Activated CD4-positive, alpha-beta T cell treated with anti-CD3 and anti-CD28 coated beads for 36 hours (primary cell): Measurements from ENCODE around the gene FBXW7. TPM values are rescaled to one million over a fixed set of nuclear protein-coding genes. Genes with fewer than 3 reads are reported as not detected.
A peak's percentile ranks its signal among the peaks of the same experiment; 100 is the strongest.

ENCODE experiments used
- ATAC-seq: fragments of 200-7000 bp; cut with Tn5 transposase; one replicate; pipeline ENCODE4 v1.10.0; 2021; ENCODE audit warnings: mild to moderate bottlenecking, moderate library complexity
- CTCF ChIA-PET: fragments of 350-600 bp; sonication (Branson Sonifier 250); formaldehyde crosslinking; loops from one replicate; lab custom pipeline; 2021; ENCODE audit warnings: antibody characterized with exemption; lab: Charles Lee
- POLR2A ChIA-PET: fragments of 350-600 bp; sonication (Branson Sonifier 250); formaldehyde crosslinking; loops from one replicate; lab custom pipeline; 2021; ENCODE audit warnings: antibody characterized with exemption, inconsistent platforms; lab: Charles Lee
- DNase-seq: peaks from one replicate; pipeline ENCODE4 v3.0.0-alpha.2; 2020
- H3K27ac Mint-ChIP-seq: one replicate; pipeline ENCODE4 v1.8.0; 2021; ENCODE audit warnings: mixed read lengths
- H3K27me3 Mint-ChIP-seq: one replicate; pipeline ENCODE4 v1.8.0; 2021; ENCODE audit warnings: mixed read lengths
- H3K36me3 Mint-ChIP-seq: one replicate; pipeline ENCODE4 v1.8.0; 2021; ENCODE audit warnings: low read depth, mixed read lengths
- H3K4me1 Mint-ChIP-seq: one replicate; pipeline ENCODE4 v1.8.0; 2021; ENCODE audit warnings: mixed read lengths
- H3K4me3 Mint-ChIP-seq: one replicate; pipeline ENCODE4 v1.8.0; 2021; ENCODE audit warnings: mild to moderate bottlenecking, moderate library complexity, mixed read lengths
- H3K9me3 Mint-ChIP-seq: one replicate; pipeline ENCODE4 v1.8.0; 2021; ENCODE audit warnings: low read depth, mixed read lengths
- intact Hi-C, 2 experiments: fragments of 100-400 bp; cut with DNase I in 1 of 2; cut with micrococcal nuclease in 1 of 2; formaldehyde crosslinking; loops; one replicate each; pipeline versions ENCODE4 v1.14.2 to v1.15.1; 2022 to 2024; cut with DNase I, micrococcal nuclease
- total RNA-seq, 2 experiments: library from RNA; stranded (reverse); gene quantifications; one replicate each; pipeline ENCODE4 v1.2.3, GENCODE V29; 2021

FBXW7 gene
- total RNA-seq, 2 experiments from 2014 or later, result 29.8 to 31.6 TPM

DNA sequence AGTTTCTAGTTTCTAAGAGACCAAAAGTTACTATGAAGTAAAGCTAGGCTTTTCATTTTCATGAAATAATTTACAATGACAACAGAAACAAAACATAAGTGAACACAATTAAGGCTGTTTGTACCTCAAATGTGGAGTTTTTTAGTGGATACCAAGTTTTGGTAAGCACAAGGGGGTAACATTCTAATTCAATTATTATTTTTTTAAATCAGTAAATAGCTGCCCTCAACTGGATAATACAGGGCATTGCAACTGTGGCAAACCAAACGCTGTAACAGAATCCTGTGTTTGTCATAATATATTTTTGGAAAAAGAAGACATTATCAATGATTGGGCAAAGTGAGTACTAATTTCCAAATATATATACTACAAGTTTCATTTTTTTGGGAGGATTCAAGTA is 150.3 kb downstream of the FBXW7 start:
- ChIA-PET POLR2A (interaction anchor here (0.6 kb wide), 1 partner anchor 1259 kb away, joined by 5 read pairs; no protein-coding TSS in a partner anchor), CTCF (interaction anchor here (0.6 to 1.1 kb wide), 4 partner anchors 11 to 256 kb away, joined by 3 to 5 read pairs (median 3); no protein-coding TSS in a partner anchor)
- Mint-ChIP-seq H3K9me3 (peaks cover 2% of the 10 kb centered on the region), H3K4me1 (peaks cover 16% of the 10 kb centered on the region), H3K36me3 (peaks cover 3% of the 10 kb centered on the region), H3K27me3 (no peaks in the 10 kb centered on the region), H3K27ac (no peak overlapping the region), H3K4me3 (no peak overlapping the region)
- DNase-seq (no peak), ATAC-seq (no peak)
- intact Hi-C loops, result no loop called here

DNA sequence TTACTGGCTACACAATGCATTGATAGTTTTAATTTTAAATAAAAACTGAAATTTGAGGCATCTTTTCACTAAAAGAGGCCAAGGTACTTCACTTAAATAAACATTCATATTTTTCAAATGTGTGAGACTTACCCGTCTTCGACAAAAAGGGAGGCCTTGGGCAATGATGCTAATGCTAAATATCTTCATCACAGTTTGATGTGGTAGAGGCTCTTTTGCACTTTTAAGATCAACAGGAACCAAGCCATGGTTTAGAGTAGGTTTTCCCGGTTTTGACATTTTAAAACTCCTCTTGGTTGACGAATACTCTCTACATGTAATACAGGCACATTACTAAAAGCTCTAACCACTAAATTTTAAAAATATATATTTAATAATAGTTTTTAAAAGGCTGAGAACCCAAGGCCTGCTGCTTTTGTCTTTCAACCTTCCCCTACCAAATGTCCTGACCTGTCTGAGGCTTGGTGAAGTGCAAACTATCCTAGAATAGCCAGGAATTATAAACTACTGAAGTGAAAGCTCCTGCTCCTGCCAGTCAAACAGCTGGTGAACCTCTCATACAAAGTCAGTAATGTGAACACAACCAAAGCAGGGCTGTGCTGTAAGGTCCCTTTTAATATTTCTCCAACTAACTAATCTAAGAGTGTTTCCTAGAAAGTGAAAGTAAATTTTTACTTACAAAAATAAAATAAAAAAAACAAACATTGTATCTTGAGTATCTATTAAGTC is 153.7 kb downstream of the FBXW7 start:
- CTCF ChIA-PET, result interaction anchor here (0.6 to 1.2 kb wide), 2 partner anchors 10 to 701 kb away, joined by 4 read pairs; no protein-coding TSS in a partner anchor
- POLR2A ChIA-PET, result no interaction called here

DNA sequence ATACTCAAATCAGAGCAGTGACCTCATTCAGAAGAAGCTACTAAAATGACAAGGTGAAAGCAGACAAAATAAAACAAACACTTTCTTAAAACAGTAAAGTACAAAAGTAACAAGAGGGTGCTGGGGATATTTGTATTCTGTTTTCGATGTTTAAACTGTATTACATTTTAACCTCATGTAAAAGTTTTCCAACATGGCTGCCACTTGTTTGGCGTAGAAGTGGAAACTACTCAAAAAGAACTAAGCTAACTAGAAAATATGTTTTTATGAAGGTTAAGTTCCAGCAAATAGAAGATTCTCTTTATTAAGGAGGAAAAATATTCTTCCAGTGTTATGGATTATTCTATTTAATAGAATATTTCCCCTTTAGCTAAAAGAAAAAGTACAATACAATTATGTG is 155.0 kb downstream of the FBXW7 start:
- CTCF ChIA-PET, result interaction anchor here (0.9 to 1.2 kb wide), 2 partner anchors 9 to 12 kb away, joined by 4 read pairs; no protein-coding TSS in a partner anchor
- Mint-ChIP-seq H3K27me3 (no peaks in the 10 kb centered on the region), H3K9me3 (no peaks in the 10 kb centered on the region), H3K4me3 (no peak overlapping the region), H3K4me1 (peaks cover 11% of the 10 kb centered on the region), H3K36me3 (peaks cover 1% of the 10 kb centered on the region), H3K27ac (no peak overlapping the region)
- intact Hi-C loops, result no loop called here
- ATAC-seq, result no peak
- DNase-seq, result no peak
- POLR2A ChIA-PET, result no interaction called here

More for the DNA sequence above, 153.7 kb downstream of the FBXW7 start:
- ATAC-seq (no peak), DNase-seq (no peak)
- Mint-ChIP-seq H3K27me3 (no peaks in the 10 kb centered on the region), H3K4me3 (peak overlapping the region; percentile 50), H3K4me1 (peaks cover 11% of the 10 kb centered on the region), H3K27ac (peak overlapping the region; percentile 76), H3K36me3 (no peaks in the 10 kb centered on the region), H3K9me3 (no peaks in the 10 kb centered on the region)
- intact Hi-C loops, result no loop called here

DNA sequence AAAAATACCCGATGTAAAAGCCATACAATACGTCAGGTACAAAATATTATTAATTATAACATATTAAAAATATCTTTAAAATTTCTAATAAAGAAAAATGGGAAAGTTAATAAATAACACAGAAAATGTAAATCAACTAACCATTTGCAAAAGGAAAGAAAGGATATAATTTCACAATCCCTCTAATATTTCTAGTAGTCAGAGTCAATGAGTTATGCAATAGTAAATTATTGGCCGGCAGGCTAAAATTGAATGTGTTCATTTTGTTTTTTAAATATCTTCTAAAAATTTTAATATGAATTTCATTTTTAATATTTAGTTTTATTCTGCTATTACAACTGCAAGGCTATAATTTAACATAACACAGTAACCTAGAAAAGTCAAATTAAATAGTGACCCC is 155.7 kb downstream of the FBXW7 start:
- intact Hi-C loops, result no loop called here
- CTCF ChIA-PET, result interaction anchor here (0.9 to 1.5 kb wide), 2 partner anchors 12 to 29 kb away, joined by 4 to 5 read pairs; no protein-coding TSS in a partner anchor
- ATAC-seq (no peak), DNase-seq (no peak)
- Mint-ChIP-seq H3K4me3 (no peak overlapping the region), H3K4me1 (peaks cover 11% of the 10 kb centered on the region), H3K36me3 (peaks cover 1% of the 10 kb centered on the region), H3K27ac (no peak overlapping the region), H3K9me3 (no peaks in the 10 kb centered on the region), H3K27me3 (no peaks in the 10 kb centered on the region)
- POLR2A ChIA-PET, result no interaction called here

DNA sequence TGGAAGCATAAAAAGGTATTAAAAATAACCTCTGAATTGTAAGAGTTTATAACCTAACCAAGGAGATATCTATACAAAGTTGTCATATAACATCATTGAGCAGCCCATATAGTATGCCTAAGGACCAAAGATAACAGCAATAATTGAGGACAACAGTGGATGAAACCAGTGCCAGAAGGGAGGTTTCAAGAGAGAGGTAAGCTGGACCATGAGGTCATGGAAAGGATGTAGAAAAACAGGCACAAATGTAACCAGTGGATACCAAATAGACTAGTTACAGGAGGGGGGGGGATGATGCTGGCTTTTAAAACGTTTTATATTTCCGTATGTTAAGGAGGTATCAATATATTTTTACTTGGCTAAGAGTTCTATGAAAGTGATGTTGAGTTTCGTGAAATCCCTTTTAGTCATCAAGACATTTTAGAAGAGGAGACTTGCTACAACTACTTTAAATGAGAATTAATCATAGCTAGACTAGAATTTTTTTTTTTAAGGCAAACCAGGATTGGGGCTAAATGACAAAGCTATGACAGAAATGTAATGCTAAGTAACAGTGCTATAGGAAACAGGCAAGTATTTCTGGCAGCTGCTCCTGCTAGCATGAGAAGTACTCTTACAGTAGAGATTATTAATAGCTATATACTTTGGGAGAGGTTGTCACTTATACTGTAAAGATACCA is 161.1 kb downstream of the FBXW7 start:
- Mint-ChIP-seq H3K27me3 (no peaks in the 10 kb centered on the region), H3K4me3 (no peak overlapping the region), H3K36me3 (peaks cover 1% of the 10 kb centered on the region), H3K27ac (no peak overlapping the region), H3K9me3 (no peaks in the 10 kb centered on the region), H3K4me1 (peaks cover 17% of the 10 kb centered on the region)
- ATAC-seq (peak; percentile 74), DNase-seq (no peak)
- ChIA-PET CTCF (interaction anchor here (0.5 to 1.2 kb wide), 3 partner anchors 11 to 865 kb away, joined by 3 to 5 read pairs (median 3); no protein-coding TSS in a partner anchor), POLR2A (interaction anchor here (0.6 to 0.7 kb wide), 2 partner anchors 10 to 416 kb away, joined by 3 to 5 read pairs; no protein-coding TSS in a partner anchor)
- intact Hi-C loops, result loop anchor here in 1 of 2 experiments (10.0 kb wide), 1 partner anchor 120 kb away; no protein-coding TSS in a partner anchor

DNA sequence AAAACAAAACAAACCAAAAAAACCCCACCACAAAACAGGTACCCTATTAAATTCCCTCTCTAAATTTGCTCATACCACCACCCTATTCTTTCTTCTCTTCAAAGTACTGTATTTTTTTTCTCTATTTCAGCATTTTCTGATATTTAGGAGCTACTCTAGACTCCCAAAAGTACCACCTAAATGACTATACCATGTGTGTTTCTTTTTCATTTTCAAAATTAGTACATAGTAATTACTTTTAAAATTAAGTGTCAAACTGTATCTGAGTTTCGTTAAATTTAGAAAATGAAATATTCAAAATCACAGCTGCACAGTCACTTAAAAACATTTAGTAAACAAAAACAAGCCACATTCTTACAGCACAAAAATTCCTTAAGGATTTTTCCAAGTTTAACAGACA is 161.7 kb downstream of the FBXW7 start:
- H3K36me3 Mint-ChIP-seq, result peaks cover 1% of the 10 kb centered on the region
- H3K4me3 Mint-ChIP-seq, result no peak overlapping the region
- H3K9me3 Mint-ChIP-seq, result no peaks in the 10 kb centered on the region
- intact Hi-C loops, result loop anchor here in 1 of 2 experiments (10.0 kb wide), 1 partner anchor 119 kb away; no protein-coding TSS in a partner anchor
- ChIA-PET CTCF (interaction anchor here (1.2 kb wide), 1 partner anchor 11 kb away, joined by 5 read pairs; no protein-coding TSS in a partner anchor), POLR2A (interaction anchor here (0.6 to 0.7 kb wide), 2 partner anchors 9 to 416 kb away, joined by 3 to 5 read pairs; no protein-coding TSS in a partner anchor)
- H3K27ac Mint-ChIP-seq, result no peak overlapping the region
- peaks cover 23% of the 10 kb centered on the region for H3K4me1 Mint-ChIP-seq
- no peaks in the 10 kb centered on the region for H3K27me3 Mint-ChIP-seq
- DNase-seq, result no peak
- no peak for ATAC-seq

DNA sequence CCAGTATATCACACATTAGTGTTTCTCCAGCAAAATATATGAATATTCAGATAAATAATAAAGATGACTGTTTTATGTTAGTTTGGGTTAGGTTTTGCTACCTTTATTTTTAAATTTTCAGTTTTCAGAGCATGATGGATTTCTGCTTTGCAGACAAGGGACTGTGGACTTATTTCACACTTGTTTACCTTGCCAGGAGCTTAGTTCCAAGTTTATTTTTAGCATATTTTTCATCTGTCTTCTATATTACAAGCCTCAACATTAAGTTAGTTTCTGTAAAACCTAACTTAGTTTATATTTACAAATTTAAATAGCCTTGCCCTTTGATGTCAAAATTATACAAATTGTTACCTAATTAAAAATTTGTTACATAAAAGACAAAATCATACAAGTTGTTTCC is 163.4 kb downstream of the FBXW7 start:
- intact Hi-C loops, result loop anchor here in 1 of 2 experiments (10.0 kb wide), 1 partner anchor 118 kb away; no protein-coding TSS in a partner anchor
- POLR2A ChIA-PET, result no interaction called here
- DNase-seq (no peak), ATAC-seq (no peak)
- Mint-ChIP-seq H3K27ac (no peak overlapping the region), H3K4me1 (peaks cover 24% of the 10 kb centered on the region), H3K27me3 (no peaks in the 10 kb centered on the region), H3K4me3 (no peak overlapping the region), H3K36me3 (peaks cover 1% of the 10 kb centered on the region), H3K9me3 (no peaks in the 10 kb centered on the region)
- CTCF ChIA-PET, result interaction anchor here (0.9 to 1.3 kb wide), 2 partner anchors 9 to 12 kb away, joined by 3 to 4 read pairs; no protein-coding TSS in a partner anchor

DNA sequence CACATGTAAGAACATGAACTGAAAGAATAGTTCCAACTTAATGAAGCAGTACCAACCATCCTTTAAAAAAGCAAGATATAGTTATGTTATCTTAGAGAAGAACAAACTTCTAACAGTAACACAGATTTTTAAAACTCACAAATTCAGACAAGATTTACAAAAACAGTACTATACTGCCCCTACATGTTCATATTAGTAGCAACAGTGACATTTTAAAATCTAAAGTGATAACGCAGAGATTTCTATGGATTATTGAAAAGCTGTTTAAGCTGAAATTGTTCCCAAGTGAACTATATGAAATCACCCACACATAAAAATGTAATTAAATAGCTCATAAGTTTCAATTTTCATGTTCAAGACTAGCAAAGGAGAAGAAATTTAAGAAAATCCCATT is 166.0 kb downstream of the FBXW7 start:
- intact Hi-C loops, result loop anchor here in 1 of 2 experiments (10.0 kb wide), 1 partner anchor 115 kb away; no protein-coding TSS in a partner anchor
- peaks cover 23% of the 10 kb centered on the region for H3K4me1 Mint-ChIP-seq
- ATAC-seq, result no peak
- ChIA-PET POLR2A (no interaction called here), CTCF (interaction anchor here (0.6 to 1.5 kb wide), 5 partner anchors 8 to 19 kb away, joined by 3 to 4 read pairs (median 3); no protein-coding TSS in a partner anchor)
- peaks cover 8% of the 10 kb centered on the region for H3K36me3 Mint-ChIP-seq
- no peak overlapping the region for H3K4me3 Mint-ChIP-seq
- no peak for DNase-seq
- no peak overlapping the region for H3K27ac Mint-ChIP-seq
- no peaks in the 10 kb centered on the region for H3K27me3 Mint-ChIP-seq
- peaks cover 3% of the 10 kb centered on the region for H3K9me3 Mint-ChIP-seq

DNA sequence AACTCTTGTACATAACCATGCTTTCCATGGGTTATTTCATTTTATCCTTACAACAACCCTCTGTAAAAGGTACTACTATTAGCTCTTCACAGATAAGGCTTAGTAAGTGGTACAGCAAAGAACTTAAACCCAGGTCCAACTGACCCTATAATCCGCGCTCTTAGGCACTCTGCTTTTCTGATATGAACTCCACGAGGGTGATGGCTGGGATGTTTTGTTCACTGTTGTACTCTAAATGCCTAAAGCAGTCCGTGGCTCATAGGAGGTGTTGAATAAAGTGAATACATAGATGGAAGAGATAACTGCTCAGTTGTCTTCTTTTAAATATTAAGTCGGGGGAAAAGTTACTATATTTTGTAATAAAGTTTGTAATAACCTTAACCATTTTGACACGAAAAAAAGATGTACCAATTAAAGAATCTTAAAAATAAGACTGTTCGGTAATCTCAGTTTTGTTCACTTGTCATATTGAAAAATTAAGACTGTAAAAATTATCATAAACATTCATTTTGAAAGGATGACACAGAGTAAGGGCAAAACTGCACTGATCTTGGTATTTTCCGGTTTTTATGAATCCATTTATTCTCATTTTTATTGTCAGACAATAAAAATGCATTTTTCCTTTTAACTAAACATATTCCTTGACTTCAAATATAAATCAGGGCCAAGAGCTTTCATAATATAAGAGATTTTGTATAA is 166.5 kb downstream of the FBXW7 start:
- CTCF ChIA-PET, result interaction anchor here (0.6 to 1.5 kb wide), 5 partner anchors 10 to 18 kb away, joined by 3 to 4 read pairs (median 4); no protein-coding TSS in a partner anchor
- intact Hi-C loops, result no loop called here
- H3K4me1 Mint-ChIP-seq, result peaks cover 20% of the 10 kb centered on the region
- H3K36me3 Mint-ChIP-seq, result peaks cover 9% of the 10 kb centered on the region
- ATAC-seq, result peak; percentile 51
- no peak overlapping the region for H3K4me3 Mint-ChIP-seq
- DNase-seq, result no peak
- POLR2A ChIA-PET, result interaction anchor here (0.5 kb wide), 1 partner anchor 83 kb away, joined by 3 read pairs; no protein-coding TSS in a partner anchor
- H3K9me3 Mint-ChIP-seq, result peaks cover 3% of the 10 kb centered on the region
- no peaks in the 10 kb centered on the region for H3K27me3 Mint-ChIP-seq
- H3K27ac Mint-ChIP-seq, result peak overlapping the region; percentile 38

DNA sequence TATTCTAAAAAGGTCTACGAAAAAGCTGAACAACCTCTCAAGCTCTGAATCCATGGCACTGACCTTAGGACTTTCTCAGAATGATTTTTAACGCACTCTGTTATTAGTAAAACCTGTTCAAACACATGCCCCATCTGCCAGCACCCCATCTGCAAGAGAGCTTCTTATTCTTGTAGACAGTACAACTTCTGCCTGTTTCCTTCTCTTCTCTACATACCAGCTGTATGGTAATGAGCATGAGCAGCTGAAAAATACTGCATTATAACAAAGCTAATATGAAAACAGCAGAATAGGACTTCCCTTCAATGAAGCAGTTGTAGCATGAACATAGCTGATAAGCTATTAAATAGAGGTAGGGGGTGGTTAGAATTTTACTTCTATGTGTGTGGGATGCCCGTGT is 167.9 kb downstream of the FBXW7 start:
- Mint-ChIP-seq H3K9me3 (peaks cover 3% of the 10 kb centered on the region), H3K27me3 (no peaks in the 10 kb centered on the region), H3K36me3 (peaks cover 12% of the 10 kb centered on the region), H3K4me3 (no peak overlapping the region), H3K4me1 (peaks cover 16% of the 10 kb centered on the region), H3K27ac (no peak overlapping the region)
- ATAC-seq, result no peak
- no peak for DNase-seq
- intact Hi-C loops, result no loop called here
- POLR2A ChIA-PET, result no interaction called here
- CTCF ChIA-PET, result interaction anchor here (1.2 kb wide), 1 partner anchor 13 kb away, joined by 4 read pairs; no protein-coding TSS in a partner anchor
